Choroid plexus epithelial cell (primary cell): Measurements from ENCODE around the gene MAN1A2.
A peak's percentile ranks its signal among the peaks of the same experiment; 100 is the strongest.
"Not testable (repeated sequence)": the region's sequence is repeated elsewhere in the genome, so short reads cannot be mapped to it uniquely, and the experiment has no call there.

Experiments used
- DNase-seq: peaks from one replicate; pipeline ENCODE4 v3.0.0-alpha.2; 2010; ENCODE audit warnings: low read depth
- H3K4me3 ChIP-seq: 2 replicates; pipeline ENCODE4 v1.5.1; 2011; ENCODE audit warnings: low read depth, mild to moderate bottlenecking, control low read depth, low read length, moderate library complexity
- CTCF ChIP-seq: conservative IDR thresholded peaks from 2 replicates; pipeline ENCODE4 v1.5.1; 2011; ENCODE audit warnings: low read depth, mild to moderate bottlenecking, control low read depth, inconsistent platforms, low read length, moderate library complexity

The MAN1A2 gene

GRCh38 chr1:117367046-117368025 is at the start of gene MAN1A2:
TSS of gene MAN1A2 (plus strand) at chr1:117367449. CDS start at chr1:117368184, 735 bp downstream.
- peak within 1 kb of the TSS; percentile 75 for H3K4me3 ChIP-seq
- peak; percentile 74 for DNase-seq
- no peak for TF ChIP-seq CTCF

GRCh38 chr1:117318011-117318410 is 49.2 kb upstream of the MAN1A2 start:
- H3K4me3 ChIP-seq, result no peak overlapping the region
- TF ChIP-seq CTCF, result no peak
- no peak for DNase-seq

- no peak for TF ChIP-seq CTCF
- no peak for DNase-seq
- H3K4me3 ChIP-seq, result no peak overlapping the region
Measured at GRCh38 chr1:117318426-117318825, 48.8 kb upstream of the MAN1A2 start.

- DNase-seq, result no peak
- no peak overlapping the region for H3K4me3 ChIP-seq
- no peak for TF ChIP-seq CTCF
Measured at GRCh38 chr1:117320515-117320914, 46.7 kb upstream of the MAN1A2 start.

GRCh38 chr1:117321680-117322609 is 45.3 kb upstream of the MAN1A2 start:
- no peak for TF ChIP-seq CTCF
- DNase-seq, result no peak
- H3K4me3 ChIP-seq, result no peak overlapping the region

- no peak overlapping the region for H3K4me3 ChIP-seq
- no peak for TF ChIP-seq CTCF
- DNase-seq, result no peak
Measured at GRCh38 chr1:117324357-117324756, 42.9 kb upstream of the MAN1A2 start.

- not testable (repeated sequence) for H3K4me3 ChIP-seq, DNase-seq
Measured at GRCh38 chr1:117326035-117326434, 41.2 kb upstream of the MAN1A2 start.
